GM12891 (cell line): ENCODE results near the gene SND1.

ENCODE experiments used
- PAX5 ChIP-seq: IDR thresholded peaks from 2 replicates; pipeline ENCODE4 v1.6.1; 2011; ENCODE audit warnings: low read length, moderate library complexity, mild to moderate bottlenecking; ENCODE audit not compliant: insufficient read depth, severe bottlenecking
- POLR2A ChIP-seq: IDR thresholded peaks from 2 replicates; pipeline ENCODE4 v1.6.1; 2011; ENCODE audit warnings: low read depth, low read length, control low read depth
- POLR2AphosphoS5 ChIP-seq: IDR thresholded peaks from 2 replicates; pipeline ENCODE4 v1.6.1; 2011; ENCODE audit warnings: low read depth, low read length, control low read depth
- SPI1 ChIP-seq: IDR thresholded peaks from 2 replicates; pipeline ENCODE4 v1.6.1; 2011; ENCODE audit warnings: low read depth, low read length, control low read depth
- TAF1 ChIP-seq: IDR thresholded peaks from 2 replicates; pipeline ENCODE4 v1.6.1; 2011; ENCODE audit warnings: low read depth, low read length, control low read depth

- TF ChIP-seq POLR2A (no peak), POLR2AphosphoS5 (no peak), SPI1 (no peak), TAF1 (no peak), PAX5 (no peak)
These were observed 262.7 kb downstream of the SND1 start for GRCh38 chr7:127914693-127915092.
